ENCODE measurements around the gene DENND5B.
"Not testable (repeated sequence)": the region's sequence is repeated elsewhere in the genome, so short reads cannot be mapped to it uniquely, and the experiment has no call there.

DENND5B gene

DNA sequence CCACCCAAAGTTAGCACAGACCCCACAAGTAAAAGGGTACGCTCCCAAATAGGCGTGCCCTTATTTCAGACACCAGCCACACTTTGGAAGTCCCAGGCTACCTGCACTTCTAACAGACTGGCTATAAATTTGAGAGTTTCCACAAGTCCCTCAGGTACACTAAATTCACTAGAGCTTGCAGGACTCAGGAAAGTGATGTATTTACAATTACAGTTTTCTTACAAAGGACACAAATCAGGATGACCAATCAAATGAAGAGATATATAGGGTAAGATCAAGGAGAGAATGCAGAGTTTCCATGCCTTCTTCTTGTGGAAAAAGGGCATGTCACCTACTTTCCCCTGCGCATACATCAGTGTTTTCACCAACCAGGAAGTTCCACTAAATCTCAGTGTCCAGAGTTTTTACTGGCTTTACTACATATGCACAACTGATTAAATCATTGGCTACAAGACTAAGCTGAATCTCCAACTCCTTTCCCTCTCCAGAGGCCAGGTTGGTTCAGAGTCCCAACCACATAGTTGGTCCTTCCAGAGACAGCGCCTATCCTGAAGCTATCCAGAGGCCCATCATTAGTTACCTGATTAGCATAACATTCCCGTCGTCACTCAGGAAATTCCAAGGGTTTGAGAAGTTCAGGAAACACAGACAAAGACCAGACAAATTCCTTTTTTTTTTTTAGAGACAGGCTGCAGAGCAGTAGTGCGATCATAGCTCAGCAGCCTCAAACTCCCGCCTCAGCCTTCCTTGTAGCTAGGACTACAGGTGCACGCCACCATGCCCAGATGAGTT lies 84.2 kb downstream of the DENND5B start:
- DNase-seq (ENCODE audit: low read depth in 2 of 2): no peak

DNA sequence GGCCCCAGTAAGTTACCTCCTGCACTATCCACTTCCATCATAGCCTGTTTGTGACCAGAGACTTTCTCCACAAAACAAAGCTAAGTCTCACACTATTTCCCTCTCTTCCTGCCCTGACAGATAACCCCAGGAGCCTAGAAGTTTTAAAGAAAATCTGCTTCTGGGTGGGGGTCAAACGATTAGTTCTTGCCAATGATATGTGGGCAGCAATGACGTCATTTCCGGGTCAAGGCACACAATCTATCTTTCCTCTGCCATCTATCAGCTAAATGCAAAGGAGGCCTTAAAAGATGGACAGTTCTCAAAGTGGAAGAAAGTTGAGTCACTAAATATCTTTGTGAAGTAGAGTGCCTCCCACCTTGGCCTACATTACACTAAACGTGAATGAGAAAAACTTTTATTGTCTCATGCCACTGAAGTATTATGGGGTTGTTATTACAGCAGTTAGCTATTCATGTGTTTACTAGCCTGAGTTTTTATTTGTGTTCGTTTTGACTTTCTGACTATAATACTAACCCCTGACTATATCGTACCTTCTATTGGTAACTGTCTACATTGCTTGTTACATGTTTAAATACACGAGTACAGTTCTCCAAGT lies 86.2 kb downstream of the DENND5B start:
- no peak for DNase-seq (ENCODE audit: low read depth in 2 of 2)

DNA sequence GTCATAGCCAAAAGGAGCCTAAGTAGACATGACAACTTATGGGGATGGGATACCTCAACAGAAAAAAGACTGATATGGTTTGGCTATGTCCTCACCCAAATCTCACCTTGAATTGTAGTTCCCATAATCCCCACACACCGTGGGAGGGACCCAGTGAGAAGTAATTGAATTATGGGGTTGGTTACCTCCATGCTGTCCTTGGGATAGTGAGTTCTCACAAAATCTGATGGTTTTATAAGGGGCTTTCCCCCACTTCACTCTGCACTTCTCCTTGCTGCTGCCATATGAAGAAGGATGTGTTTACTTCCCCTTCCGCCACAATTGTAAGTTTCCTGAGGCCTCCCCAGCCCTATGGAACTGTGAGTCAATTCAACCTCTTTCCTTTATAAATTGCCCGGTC lies 89.9 kb downstream of the DENND5B start:
- not testable (repeated sequence) for DNase-seq (ENCODE audit: low read depth in 2 of 2)

DNA sequence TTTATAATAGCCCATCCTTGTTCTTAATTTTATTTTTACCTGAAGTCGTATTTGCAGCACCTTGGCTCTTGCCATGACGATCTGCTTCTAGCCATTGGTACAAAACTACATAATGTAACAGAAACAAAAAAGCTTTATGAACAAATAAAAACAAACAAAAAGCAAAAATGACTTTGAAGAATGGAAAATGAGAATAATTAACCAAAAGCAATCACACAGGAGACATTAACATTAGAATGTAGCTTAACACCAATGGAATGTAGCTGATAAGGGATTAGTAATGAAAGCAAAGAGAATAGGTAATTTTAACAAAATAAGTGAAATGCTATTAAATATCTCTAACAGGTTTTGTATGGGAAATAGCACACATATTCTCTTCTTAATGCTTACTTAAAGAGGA lies 91.4 kb downstream of the DENND5B start:
- no peak for DNase-seq (ENCODE audit: low read depth in 2 of 2)

DNA sequence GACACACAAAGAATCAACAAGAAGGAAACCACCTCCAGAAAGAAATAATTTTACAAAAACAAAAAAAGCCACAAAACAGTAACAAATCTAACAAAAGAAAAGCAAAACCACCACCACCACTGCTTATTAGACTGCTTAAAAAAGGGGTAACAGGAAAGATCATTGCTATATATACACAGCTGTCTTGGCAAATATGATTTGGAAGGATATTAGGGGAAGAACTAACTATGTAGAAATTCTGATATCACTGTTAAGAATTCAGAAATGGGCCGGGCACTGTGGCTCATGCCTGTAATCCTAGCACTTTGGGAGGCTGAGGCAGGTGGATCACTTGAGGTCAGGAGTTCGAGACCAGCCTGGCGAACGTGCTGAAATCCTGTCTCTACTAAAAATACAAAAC lies 92.5 kb downstream of the DENND5B start:
- no peak for DNase-seq (ENCODE audit: low read depth in 2 of 2)

DNA sequence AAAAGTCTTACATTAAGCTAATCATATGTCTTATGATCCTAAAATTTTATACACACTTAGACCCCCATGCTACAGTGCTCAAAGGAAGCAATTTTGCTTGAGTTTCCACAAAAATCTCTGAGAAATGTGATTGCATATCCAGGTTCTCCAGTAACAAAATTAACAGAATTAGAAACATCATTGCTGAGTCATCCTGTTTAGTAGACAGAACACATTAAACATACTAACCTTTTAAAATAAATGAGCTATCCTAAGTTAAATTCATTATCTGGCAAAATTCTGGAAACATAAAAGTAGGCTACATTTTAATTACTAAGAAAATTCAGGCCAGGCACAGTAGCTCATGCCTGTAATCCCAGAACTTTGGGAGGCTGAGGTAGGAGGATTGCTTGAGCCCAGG lies 94.7 kb downstream of the DENND5B start:
- no peak for DNase-seq (ENCODE audit: low read depth in 2 of 2)

DNA sequence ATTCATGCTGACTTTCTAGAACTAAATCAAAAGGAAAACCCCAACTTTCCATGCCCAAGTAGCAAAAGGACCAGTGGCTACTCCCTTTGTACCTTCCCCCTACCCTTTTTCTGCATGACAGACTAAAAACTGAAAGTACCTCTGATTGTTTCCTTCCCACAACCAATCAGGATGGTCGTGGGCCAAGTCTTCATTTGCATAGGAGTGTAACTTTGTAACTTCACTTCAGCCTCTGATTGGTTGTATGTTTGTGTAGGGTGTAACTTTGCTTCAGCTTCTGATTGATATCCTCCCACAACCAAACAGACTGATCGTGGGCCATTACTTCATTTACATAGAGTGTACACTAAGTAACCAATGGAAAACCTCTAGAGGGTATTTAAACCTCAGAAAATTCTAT lies 96.5 kb downstream of the DENND5B start:
- no peak for DNase-seq (ENCODE audit: low read depth in 2 of 2)

DNA sequence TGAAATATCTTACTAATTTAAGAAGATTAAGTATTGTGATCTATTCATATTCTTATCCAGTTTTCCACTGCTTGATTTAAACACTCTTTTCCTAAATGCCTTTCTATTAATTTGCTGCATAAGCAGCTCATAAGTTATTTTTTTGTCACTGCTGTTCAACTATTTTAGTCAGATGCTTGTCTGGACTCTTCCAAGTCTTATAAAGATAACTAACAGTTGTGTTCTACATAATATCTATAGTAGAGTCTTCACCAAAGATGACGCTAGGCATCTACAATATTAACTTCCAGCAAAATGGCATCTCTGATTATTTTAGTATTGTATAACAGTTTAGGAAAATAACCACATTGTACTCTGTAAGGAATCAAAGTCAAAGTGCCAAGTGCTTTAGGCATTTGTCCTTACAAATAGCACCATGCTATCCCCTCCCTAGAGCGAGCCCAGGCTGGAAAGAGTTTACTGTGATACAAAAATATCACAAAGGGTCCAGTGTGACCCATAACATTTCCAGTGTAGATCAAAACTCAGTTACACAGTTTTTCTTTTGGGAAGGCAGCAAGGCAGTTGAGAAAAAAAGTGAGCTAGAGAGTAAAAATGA lies 98.2 kb downstream of the DENND5B start:
- no peak for DNase-seq (ENCODE audit: low read depth in 2 of 2)

DNA sequence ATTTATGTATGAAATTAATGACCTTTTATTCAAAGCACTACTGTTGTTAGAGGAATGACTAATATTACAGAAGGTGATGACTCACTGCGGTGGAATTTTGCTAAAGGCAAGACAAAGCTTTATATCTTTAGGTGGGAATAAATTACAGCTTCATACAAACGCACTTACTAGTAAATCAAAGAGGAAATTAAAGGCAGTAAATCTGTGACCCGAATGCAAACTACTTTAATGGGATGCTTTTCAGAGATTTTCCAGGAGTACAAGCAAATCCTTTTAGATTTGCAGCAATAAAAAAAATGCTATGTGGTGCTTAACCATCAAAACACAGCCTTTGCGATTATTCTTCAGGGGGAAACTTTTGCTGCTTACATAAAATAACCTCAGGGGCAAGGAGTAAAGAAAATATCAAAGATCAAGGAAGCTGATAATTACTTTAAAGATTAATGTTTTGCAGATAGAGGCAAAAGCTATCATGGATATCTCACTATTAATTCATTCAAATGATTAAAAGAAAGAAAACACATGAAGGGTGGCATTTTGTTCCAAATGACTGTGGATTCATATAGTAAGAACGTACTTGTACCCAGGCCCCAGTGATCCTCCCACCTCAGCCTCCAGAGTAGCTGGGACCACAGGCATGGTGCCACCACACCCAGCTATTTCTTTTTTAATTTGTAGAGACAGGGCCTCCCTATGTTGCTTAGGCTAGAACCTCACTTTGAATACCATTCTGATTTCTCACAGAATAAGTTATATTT lies 98.9 kb downstream of the DENND5B start:
- no peak for DNase-seq (ENCODE audit: low read depth in 2 of 2)

DNA sequence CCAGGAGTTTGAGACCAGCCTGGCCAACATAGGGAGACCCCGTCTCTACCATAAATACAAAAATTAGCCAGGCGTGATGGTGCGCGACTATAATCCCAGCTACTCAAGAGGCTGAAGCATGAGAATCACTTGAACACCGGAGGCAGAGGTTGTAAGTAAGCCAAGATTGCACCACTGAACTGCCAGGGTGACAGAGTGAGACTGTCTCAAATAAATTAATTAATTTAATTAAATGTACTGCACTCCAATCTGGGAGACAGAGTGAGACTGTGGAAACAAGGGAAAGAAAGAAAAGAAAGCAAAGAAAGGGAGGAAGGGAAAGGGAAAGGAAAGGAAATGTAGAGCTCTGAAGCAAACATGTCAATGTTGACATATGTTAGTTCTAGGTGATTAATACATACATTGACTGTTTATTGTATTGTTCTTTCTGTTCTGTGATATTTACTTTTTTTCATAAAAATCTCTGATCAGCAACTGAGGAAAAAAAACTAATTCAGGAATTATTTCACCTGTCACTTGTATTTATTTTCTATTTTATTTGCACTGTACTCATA lies 99.6 kb downstream of the DENND5B start:
- DNase-seq (ENCODE audit: low read depth in 2 of 2): no peak

DNA sequence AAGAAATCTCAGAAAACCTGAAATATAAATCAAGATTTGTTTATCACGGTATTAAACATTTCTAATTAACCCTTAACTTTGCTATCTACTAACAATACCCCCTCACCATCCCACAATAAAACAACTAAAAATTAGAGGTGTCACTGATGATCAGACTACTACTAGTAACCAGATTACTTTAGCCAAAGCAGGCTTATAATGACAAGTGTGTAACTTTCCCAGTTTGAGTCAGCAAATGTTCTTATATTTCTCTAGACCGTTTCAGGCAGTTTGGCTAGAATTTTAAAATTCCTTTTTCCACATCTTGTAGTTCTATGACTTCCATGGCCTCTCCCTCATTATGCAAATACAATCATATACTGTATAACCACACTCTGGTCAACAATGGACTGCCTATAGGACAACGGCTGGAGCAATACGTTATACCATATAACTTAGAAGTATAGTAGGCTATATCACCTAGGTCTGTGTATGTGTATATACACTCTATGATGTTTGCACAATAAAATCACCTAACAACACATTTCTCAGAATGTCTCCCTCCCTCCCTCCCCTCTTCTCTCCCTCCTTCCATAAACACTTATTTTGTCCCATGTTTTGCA lies 102.1 kb downstream of the DENND5B start:
- DNase-seq (ENCODE audit: low read depth in 2 of 2): no peak

DNA sequence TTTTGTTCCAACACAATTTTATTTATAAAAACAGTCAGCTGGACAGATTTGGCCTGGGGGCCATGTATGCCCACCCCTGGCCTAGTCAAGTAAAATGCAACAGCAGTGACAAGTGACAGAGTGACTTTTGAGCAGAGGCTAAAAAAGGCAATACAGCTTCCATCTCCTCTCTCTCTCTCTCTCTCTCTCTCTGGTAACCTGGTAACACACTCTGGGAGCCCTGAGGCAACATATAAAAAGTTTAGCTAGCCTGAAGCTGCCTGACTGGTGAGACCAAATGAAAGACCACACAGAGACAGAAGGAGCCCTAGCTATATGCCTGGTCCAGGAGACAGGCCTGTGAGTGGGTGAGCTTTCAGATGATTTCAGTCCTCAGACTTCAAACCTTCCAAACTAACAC lies 105.4 kb downstream of the DENND5B start:
- no peak for DNase-seq (ENCODE audit: low read depth in 2 of 2)

DNA sequence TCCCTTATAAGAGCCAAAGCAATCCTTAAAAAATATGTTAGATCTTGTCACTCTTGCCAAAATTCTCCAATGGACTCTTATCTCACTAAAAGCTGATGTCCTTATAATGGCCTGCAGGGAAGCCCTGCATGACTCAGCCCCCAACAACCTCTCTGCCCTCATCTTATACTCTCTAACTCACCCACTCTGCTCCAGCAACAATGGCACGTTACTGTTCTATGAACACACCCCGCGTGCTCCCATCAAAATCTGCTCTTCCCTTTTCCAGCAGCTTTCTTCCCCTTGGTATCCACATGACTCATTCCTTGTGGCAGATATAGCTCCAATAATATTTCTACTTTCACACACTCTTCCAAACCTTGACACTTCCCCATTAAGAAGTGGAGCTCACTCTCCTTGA lies 108.1 kb downstream of the DENND5B start:
- no peak for DNase-seq (ENCODE audit: low read depth in 2 of 2)

DNA sequence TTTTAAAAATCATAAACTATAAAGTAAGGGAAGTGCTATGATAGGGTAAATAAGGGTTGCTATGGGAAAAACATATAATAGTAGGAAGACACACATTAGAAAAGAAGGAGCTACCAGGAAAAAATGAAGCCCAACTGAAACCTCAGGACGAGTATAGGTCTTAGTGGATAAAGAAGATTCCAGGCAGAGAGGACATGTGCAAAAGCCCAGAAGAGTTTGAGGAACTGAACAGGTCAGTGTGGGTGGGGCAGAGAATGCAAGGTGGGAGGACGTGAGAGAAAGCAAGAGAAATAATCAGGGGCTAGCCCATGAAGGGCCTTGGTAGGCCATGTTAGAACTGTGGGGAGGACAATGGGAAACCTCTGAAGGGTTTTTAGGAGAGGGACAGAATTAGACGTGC lies 109.5 kb downstream of the DENND5B start:
- no peak for DNase-seq (ENCODE audit: low read depth in 2 of 2)

DNA sequence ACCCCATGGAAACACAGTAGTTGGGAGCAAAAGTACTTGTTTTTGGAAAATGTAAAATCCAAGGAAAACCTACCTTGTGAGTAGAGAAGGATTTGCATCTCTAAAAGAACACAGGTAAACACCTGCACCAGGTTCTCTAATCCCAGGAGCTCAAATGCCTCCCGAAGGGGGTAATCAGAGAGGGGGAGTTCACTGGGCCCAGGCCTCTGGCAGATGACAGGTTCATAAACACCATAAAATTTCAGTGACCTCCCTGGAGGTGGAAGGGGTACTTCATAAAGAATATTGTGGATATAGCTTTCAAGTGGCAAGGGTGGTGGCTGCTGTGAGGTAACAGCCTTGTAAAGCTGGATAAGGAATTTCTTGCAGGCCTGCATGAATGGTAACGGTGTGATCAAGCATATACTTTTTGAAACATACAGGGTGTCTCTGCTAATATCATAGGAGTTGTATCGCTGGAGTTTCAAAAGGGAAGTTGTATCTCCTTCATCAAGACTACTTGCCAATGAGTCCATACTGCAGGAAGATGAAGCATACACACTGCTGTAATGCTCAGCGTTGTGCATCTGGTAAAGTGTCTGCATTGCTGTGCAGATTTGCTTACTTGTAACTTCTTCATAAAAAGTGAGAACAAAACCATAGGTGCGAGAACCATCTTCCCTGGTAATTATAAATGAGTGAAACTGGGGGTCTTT lies 111.3 kb downstream of the DENND5B start:
- DNase-seq (ENCODE audit: low read depth in 2 of 2): no peak

DNA sequence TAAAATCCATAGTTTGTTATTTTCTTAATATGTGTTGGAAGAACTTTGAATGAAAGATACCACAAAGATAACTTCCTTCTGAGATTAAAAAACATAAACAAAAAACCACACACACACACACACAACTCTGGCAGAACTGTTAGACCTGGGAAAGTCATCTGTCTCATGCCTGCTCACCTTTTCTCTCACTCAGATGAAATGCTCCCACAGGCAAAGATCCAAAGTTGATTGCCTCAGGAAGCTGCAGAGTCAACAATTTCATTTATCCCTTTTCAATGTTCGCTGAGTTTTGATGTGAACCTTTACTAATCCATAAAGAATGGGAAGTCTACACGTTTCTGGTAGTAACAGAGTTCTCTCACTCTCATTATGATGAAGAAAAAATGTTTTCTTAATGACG lies 112.0 kb downstream of the DENND5B start:
- DNase-seq (ENCODE audit: low read depth in 2 of 2): no peak

DNA sequence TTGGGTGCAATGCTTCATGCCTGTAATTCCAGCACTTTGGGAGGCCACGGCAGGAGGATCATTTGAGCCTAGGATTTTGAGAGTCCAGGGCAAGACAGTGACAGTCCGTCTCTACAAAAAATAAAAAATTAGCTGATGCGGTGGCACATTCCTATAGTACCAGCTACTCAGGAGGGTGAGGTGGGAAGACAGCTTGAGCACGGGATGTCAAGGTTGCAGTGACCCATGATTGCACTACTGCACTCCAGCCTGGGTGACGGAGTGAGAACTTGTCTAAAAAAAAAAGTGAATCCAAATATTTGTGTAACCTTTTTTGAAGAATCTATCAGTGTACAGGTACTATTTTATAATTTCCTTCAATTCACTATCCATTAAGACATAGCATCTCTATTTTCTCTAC lies 112.5 kb downstream of the DENND5B start:
- no peak for DNase-seq (ENCODE audit: low read depth in 2 of 2)

DNA sequence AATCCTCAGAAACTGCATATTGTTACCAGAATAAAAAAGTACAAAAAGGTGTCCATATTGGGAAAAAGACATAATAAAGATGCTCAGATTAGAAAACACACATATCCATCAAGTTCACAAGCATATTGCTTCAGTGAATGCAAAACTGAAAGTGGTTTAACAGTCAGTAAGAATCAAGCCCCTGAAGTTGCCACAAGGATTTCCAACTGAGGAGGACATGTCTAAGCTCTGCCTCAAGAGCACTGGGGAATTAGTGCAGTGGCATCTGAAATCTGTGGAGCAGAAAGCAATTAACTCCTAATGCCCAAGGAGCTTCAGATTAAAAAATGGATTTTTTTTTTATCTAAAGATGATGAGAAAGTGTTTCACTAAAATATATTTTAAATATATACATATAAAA lies 113.2 kb downstream of the DENND5B start:
- DNase-seq (ENCODE audit: low read depth in 2 of 2): no peak

DNA sequence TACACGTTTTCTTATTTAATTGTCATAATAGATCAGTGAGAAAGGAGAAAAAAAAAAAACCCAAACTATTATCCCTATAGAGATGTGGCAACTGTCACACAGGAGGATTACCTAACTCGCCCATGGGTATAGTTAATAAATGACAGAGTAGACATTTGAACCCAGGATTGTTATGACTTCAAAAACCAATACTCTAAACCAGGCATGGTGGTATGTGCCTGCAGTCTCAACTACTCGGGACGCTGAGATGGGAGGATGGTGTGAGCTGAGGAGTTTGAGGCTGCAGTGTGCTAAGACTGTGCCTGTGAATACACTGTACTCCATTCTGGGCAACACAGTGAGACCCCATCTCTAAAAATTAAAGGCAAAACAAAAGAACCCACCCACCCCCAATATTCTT lies 114.5 kb downstream of the DENND5B start:
- DNase-seq (ENCODE audit: low read depth in 2 of 2): no peak

DNA sequence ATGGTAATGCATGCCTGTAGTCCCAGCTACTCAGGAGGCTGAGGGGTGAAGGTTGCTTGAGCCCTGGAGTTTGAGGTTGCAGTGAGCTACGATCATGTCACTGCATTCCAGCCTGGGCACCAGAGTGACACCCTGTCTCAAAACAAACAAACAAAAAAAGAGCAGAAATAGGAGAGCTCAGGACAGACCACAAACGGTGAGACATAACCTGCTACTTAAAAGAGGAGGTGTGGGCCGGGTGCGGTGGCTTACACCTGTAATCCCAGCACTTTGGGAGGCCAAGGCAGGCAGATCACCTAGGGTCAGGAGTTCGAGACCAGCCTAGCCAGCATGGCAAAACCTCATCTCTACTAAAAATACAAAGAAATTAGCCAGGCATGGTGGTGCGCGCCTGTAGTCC lies 115.3 kb downstream of the DENND5B start:
- not testable (repeated sequence) for DNase-seq (ENCODE audit: low read depth in 2 of 2)

DNA sequence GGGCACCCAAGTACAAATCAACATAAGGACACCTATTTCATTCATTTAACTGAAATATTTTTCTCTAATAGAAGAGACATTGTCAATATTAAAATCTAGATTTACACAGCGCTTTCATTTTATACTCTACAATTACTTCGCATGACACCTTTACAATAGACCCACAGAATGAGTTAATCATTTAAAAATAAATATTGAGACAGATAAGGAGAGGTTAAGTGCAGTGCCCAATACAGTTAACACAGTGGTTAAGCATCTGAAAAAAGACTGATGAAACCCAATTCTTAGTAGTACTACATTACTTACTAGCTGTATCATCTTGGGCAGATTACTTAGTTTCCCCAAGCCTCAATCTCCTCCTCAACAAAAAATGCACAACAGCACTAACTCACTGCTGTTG lies 116.2 kb downstream of the DENND5B start:
- no peak for DNase-seq (ENCODE audit: low read depth in 2 of 2)

Data from stimulated activated CD4-positive, alpha-beta T cell treated with anti-CD3 and anti-CD28 coated beads, Interleukin-15, amount 100 ng/mL, for 48 hours (primary cell).